Effector memory CD8-positive, alpha-beta T cell (primary cell): ENCODE data around the gene HECW1.

Experiments used
- ATAC-seq: fragments of 150-1000 bp; cut with Tn5 transposase; replicated peaks from 2 replicates; pipeline ENCODE4 v1.10.0; 2021; ENCODE audit warnings: mild to moderate bottlenecking, moderate library complexity
- DNase-seq, 3 experiments: peaks; one replicate each; pipeline ENCODE4 v3.0.0; 2021
- H3K27ac Mint-ChIP-seq, 2 donors: one replicate each; pipeline ENCODE4 v1.8.0; 2022; ENCODE audit warnings: mild to moderate bottlenecking in 2 of 2, mixed read lengths in 2 of 2, moderate library complexity in 2 of 2
- H3K27me3 Mint-ChIP-seq, 2 donors: one replicate each; pipeline ENCODE4 v1.8.0; 2022; ENCODE audit warnings: mixed read lengths in 2 of 2
- H3K36me3 Mint-ChIP-seq: one replicate; pipeline ENCODE4 v1.8.0; 2022; ENCODE audit warnings: mild to moderate bottlenecking, moderate library complexity, mixed read lengths; ENCODE audit not compliant: insufficient read depth
- H3K4me1 Mint-ChIP-seq, 2 donors: one replicate each; pipeline ENCODE4 v1.8.0; 2022; ENCODE audit warnings: low read depth in 2 of 2, mixed read lengths in 2 of 2
- H3K4me3 Mint-ChIP-seq, 2 donors: one replicate each; pipeline ENCODE4 v1.8.0; 2022; ENCODE audit warnings: mild to moderate bottlenecking in 2 of 2, mixed read lengths in 2 of 2, moderate library complexity in 2 of 2
- H3K9me3 Mint-ChIP-seq, 2 donors: one replicate each; pipeline ENCODE4 v1.8.0; 2022; ENCODE audit warnings: mixed read lengths in 2 of 2

HECW1 gene

GRCh38 chr7:43408981-43409380 is 296.5 kb downstream of the HECW1 start:
- no peaks in the 10 kb centered on the region for H3K4me1 Mint-ChIP-seq
- no peak for DNase-seq
- no peak overlapping the region for H3K27ac Mint-ChIP-seq
- H3K36me3 Mint-ChIP-seq = no peaks in the 10 kb centered on the region
- no peak for ATAC-seq
- H3K4me3 Mint-ChIP-seq = no peak overlapping the region
- no peaks in the 10 kb centered on the region for H3K9me3 Mint-ChIP-seq
- H3K27me3 Mint-ChIP-seq = no peaks in the 10 kb centered on the region

- Mint-ChIP-seq H3K36me3 (peaks cover 4% of the 10 kb centered on the region), H3K27me3 (peaks cover 41 to 47% of the 10 kb centered on the region in 2 donors), H3K4me3 (no peak overlapping the region), H3K9me3 (no peaks in the 10 kb centered on the region), H3K27ac (no peak overlapping the region), H3K4me1 (no peaks in the 10 kb centered on the region)
- ATAC-seq (no peak), DNase-seq (no peak)
Measured at GRCh38 chr7:43417455-43417854, 305.0 kb downstream of the HECW1 start.

GRCh38 chr7:43430411-43430810 is 318.0 kb downstream of the HECW1 start:
- Mint-ChIP-seq H3K36me3 (no peaks in the 10 kb centered on the region), H3K4me3 (no peak overlapping the region), H3K27me3 (peaks cover 0 to 7% of the 10 kb centered on the region in 2 donors), H3K4me1 (no peaks in the 10 kb centered on the region), H3K27ac (no peak overlapping the region), H3K9me3 (no peaks in the 10 kb centered on the region)
- ATAC-seq = no peak
- DNase-seq = no peak

GRCh38 chr7:43431020-43431595 is 318.7 kb downstream of the HECW1 start:
- no peak overlapping the region for H3K27ac Mint-ChIP-seq
- no peaks in the 10 kb centered on the region for H3K9me3 Mint-ChIP-seq
- peaks cover 0 to 7% of the 10 kb centered on the region in 2 donors for H3K27me3 Mint-ChIP-seq
- H3K4me3 Mint-ChIP-seq = no peak overlapping the region
- ATAC-seq (no peak), DNase-seq (no peak)
- no peaks in the 10 kb centered on the region for H3K36me3 Mint-ChIP-seq
- H3K4me1 Mint-ChIP-seq = no peaks in the 10 kb centered on the region

GRCh38 chr7:43433639-43434038 is 321.2 kb downstream of the HECW1 start:
- DNase-seq = no peak
- peaks cover 0 to 7% of the 10 kb centered on the region in 2 donors for H3K27me3 Mint-ChIP-seq
- no peak overlapping the region for H3K27ac Mint-ChIP-seq
- no peaks in the 10 kb centered on the region for H3K36me3 Mint-ChIP-seq
- H3K4me1 Mint-ChIP-seq = no peaks in the 10 kb centered on the region
- H3K9me3 Mint-ChIP-seq = no peaks in the 10 kb centered on the region
- no peak for ATAC-seq
- no peak overlapping the region for H3K4me3 Mint-ChIP-seq

GRCh38 chr7:43437001-43437400 is 324.6 kb downstream of the HECW1 start:
- peaks cover 0 to 15% of the 10 kb centered on the region in 2 donors for H3K27me3 Mint-ChIP-seq
- H3K4me1 Mint-ChIP-seq = peaks cover 3% of the 10 kb centered on the region in 2 donors
- DNase-seq (no peak), ATAC-seq (no peak)
- H3K4me3 Mint-ChIP-seq = no peak overlapping the region
- H3K9me3 Mint-ChIP-seq = no peaks in the 10 kb centered on the region
- no peak overlapping the region for H3K27ac Mint-ChIP-seq
- H3K36me3 Mint-ChIP-seq = no peaks in the 10 kb centered on the region

GRCh38 chr7:43438897-43439479 is 326.5 kb downstream of the HECW1 start:
- H3K27ac Mint-ChIP-seq = no peak overlapping the region
- H3K4me1 Mint-ChIP-seq = peaks cover 3% of the 10 kb centered on the region in 2 donors
- ATAC-seq (no peak), DNase-seq (no peak)
- H3K4me3 Mint-ChIP-seq = no peak overlapping the region
- H3K27me3 Mint-ChIP-seq = peaks cover 1 to 22% of the 10 kb centered on the region in 2 donors
- H3K9me3 Mint-ChIP-seq = no peaks in the 10 kb centered on the region
- no peaks in the 10 kb centered on the region for H3K36me3 Mint-ChIP-seq

GRCh38 chr7:43439631-43440401 is 327.4 kb downstream of the HECW1 start:
- no peak overlapping the region for H3K4me3 Mint-ChIP-seq
- H3K4me1 Mint-ChIP-seq = peaks cover 3% of the 10 kb centered on the region in 2 donors
- H3K27ac Mint-ChIP-seq = no peak overlapping the region
- no peaks in the 10 kb centered on the region for H3K36me3 Mint-ChIP-seq
- no peaks in the 10 kb centered on the region for H3K9me3 Mint-ChIP-seq
- DNase-seq = peak; percentile 11 to 26 (median 18)
- ATAC-seq = peak; percentile 51
- peaks cover 7 to 31% of the 10 kb centered on the region in 2 donors for H3K27me3 Mint-ChIP-seq

- H3K4me3 Mint-ChIP-seq = no peak overlapping the region
- no peaks in the 10 kb centered on the region for H3K9me3 Mint-ChIP-seq
- H3K4me1 Mint-ChIP-seq = peaks cover 3% of the 10 kb centered on the region in 2 donors
- no peak for DNase-seq
- H3K36me3 Mint-ChIP-seq = no peaks in the 10 kb centered on the region
- ATAC-seq = no peak
- H3K27ac Mint-ChIP-seq = no peak overlapping the region
- H3K27me3 Mint-ChIP-seq = peaks cover 7 to 35% of the 10 kb centered on the region in 2 donors
Measured at GRCh38 chr7:43441231-43442130, 329.0 kb downstream of the HECW1 start.

- no peak overlapping the region for H3K27ac Mint-ChIP-seq
- ATAC-seq = no peak
- DNase-seq = no peak
- peaks cover 7 to 43% of the 10 kb centered on the region in 2 donors for H3K27me3 Mint-ChIP-seq
- H3K4me1 Mint-ChIP-seq = peaks cover 3% of the 10 kb centered on the region in 2 donors
- H3K36me3 Mint-ChIP-seq = no peaks in the 10 kb centered on the region
- H3K9me3 Mint-ChIP-seq = no peaks in the 10 kb centered on the region
- H3K4me3 Mint-ChIP-seq = no peak overlapping the region
Measured at GRCh38 chr7:43443381-43443780, 330.9 kb downstream of the HECW1 start.

- DNase-seq (no peak), ATAC-seq (no peak)
- Mint-ChIP-seq H3K9me3 (no peaks in the 10 kb centered on the region), H3K27ac (no peak overlapping the region), H3K27me3 (peaks cover 11 to 35% of the 10 kb centered on the region in 2 donors), H3K4me3 (no peak overlapping the region), H3K4me1 (peaks cover under 1 to 3% of the 10 kb centered on the region in 2 donors), H3K36me3 (no peaks in the 10 kb centered on the region)
Measured at GRCh38 chr7:43444711-43445578, 332.5 kb downstream of the HECW1 start.

GRCh38 chr7:43449577-43449976 is 337.1 kb downstream of the HECW1 start:
- no peak overlapping the region for H3K27ac Mint-ChIP-seq
- H3K4me1 Mint-ChIP-seq = no peaks in the 10 kb centered on the region
- DNase-seq = no peak
- no peak for ATAC-seq
- peaks cover 9 to 21% of the 10 kb centered on the region in 2 donors for H3K27me3 Mint-ChIP-seq
- H3K4me3 Mint-ChIP-seq = no peak overlapping the region
- H3K36me3 Mint-ChIP-seq = no peaks in the 10 kb centered on the region
- no peaks in the 10 kb centered on the region for H3K9me3 Mint-ChIP-seq
